Skeletal muscle satellite cell (primary cell): ENCODE data around the gene PLXND1.
"Not testable (repeated sequence)": the region's sequence is repeated elsewhere in the genome, so short reads cannot be mapped to it uniquely, and the experiment has no call there.

Experiments used
- H3K27me3 ChIP-seq: 2 replicates; pipeline ENCODE4 v1.7.0; 2013; ENCODE audit warnings: low read length; ENCODE audit not compliant: control insufficient read depth, insufficient read depth
- H3K36me3 ChIP-seq: 2 replicates; pipeline ENCODE4 v1.7.0; 2013; ENCODE audit warnings: mild to moderate bottlenecking, control low read depth, low read length; ENCODE audit not compliant: insufficient read depth
- H3K4me1 ChIP-seq: 2 replicates; pipeline ENCODE4 v1.7.0; 2013; ENCODE audit warnings: low read length; ENCODE audit not compliant: control insufficient read depth, insufficient read depth
- H3K4me2 ChIP-seq: 2 replicates; pipeline ENCODE4 v1.7.0; 2013; ENCODE audit warnings: mild to moderate bottlenecking, low read length
- H3K4me3 ChIP-seq: 2 replicates; pipeline ENCODE4 v1.7.0; 2013; ENCODE audit warnings: low read length
- H3K9ac ChIP-seq: 2 replicates; pipeline ENCODE4 v1.7.0; 2013; ENCODE audit warnings: mild to moderate bottlenecking, low read depth, low read length, moderate library complexity
- H3K9me3 ChIP-seq: replicated peaks from 2 replicates; pipeline ENCODE4 v1.7.0; 2013; ENCODE audit warnings: mild to moderate bottlenecking, control low read depth, low read length

PLXND1 gene

DNA sequence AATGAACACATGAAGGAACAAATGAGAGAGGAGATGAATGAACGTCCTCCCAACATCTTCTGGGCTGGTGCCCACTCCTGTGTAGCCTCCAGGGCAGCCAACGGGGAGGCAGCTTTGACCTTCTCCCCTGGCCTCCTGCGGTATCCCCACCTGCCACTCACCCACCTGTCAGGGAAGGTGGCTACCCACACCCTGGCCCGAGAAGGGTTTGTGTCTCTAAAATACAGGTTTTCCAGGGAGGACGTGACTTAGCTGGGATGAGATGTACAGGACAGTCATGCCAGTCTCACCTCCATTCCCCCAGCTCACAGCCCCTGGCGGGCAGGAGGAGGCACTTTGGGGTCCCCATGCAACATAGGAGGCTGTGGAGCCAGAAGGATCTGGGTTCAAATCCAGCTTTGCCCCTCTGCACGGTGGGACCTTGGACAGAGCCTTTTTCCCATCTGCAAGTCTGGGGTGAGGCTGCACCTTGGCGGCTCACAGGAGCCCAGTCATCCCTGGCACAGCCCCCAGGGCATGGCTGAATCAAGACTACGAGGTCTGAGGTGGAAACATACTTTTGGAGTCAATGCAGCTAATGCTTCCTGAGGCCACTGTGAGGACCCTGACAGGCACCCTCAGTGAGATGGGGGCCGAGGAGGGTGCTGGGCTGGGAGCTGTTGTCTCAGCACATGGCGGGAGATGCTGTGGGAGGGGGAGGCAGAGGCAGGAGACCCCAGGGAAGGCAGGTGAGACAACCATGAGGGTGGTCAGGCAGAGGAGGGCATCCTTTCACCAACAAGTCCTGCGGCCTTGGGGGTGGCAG is 11.1 kb upstream of the PLXND1 start:
- no peak overlapping the region for H3K4me3 ChIP-seq

DNA sequence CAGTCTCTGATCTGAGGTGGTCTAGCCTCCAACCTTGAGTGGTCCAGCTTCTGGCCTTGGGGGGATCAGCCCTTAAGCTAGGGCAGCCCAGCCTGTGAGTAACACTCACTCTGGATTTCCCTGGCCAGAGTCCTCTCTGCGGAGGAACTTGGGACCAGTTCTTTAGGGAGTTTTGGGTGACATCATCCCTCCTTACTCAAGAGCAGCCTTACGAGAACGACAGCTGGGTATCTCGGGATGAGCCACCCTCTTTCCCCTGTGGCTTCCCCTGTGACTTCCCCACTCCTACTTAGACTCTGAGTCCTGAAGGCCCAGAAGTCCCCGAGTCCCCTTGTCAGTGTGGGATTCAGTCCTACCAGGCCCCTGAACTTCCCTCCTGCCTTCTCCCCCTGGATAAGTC is 10.2 kb upstream of the PLXND1 start:
- H3K4me3 ChIP-seq, result no peak overlapping the region

More for the DNA sequence above, 11.1 kb upstream of the PLXND1 start:
- H3K36me3 ChIP-seq, result no peaks in the 10 kb centered on the region
- no peak overlapping the region for H3K9ac ChIP-seq
- H3K4me1 ChIP-seq, result peaks cover 26% of the 10 kb centered on the region
- no peaks in the 10 kb centered on the region for H3K9me3 ChIP-seq
- no peaks in the 10 kb centered on the region for H3K27me3 ChIP-seq
- H3K4me2 ChIP-seq, result no peak overlapping the region

DNA sequence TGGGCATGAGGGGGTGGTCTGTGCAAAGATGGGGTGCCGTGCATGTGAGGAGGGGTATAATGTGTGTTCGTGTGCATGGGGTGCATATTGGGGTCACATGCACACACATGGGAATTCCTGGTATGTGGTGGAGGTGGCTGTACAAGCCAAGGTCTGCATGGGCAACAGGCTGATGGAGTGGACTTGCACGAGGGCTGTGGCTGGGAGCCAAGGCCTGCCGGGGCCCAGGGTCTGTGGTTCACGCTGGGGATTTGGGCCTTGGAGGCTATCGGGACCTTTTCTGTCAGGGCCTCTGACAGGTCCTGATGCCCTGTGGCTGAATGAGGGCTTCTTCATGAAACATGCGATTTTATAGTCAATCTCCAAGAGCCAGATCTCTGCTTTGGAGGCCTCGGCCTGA is 9.8 kb upstream of the PLXND1 start:
- H3K27me3 ChIP-seq, result no peaks in the 10 kb centered on the region
- no peak overlapping the region for H3K4me3 ChIP-seq
- no peak overlapping the region for H3K4me2 ChIP-seq
- no peak overlapping the region for H3K9ac ChIP-seq
- H3K36me3 ChIP-seq, result no peaks in the 10 kb centered on the region
- H3K4me1 ChIP-seq, result peaks cover 32% of the 10 kb centered on the region
- no peaks in the 10 kb centered on the region for H3K9me3 ChIP-seq

More for the DNA sequence above, 10.2 kb upstream of the PLXND1 start:
- Histone ChIP-seq H3K9ac (peak overlapping the region; percentile 26), H3K9me3 (no peaks in the 10 kb centered on the region), H3K4me2 (no peak overlapping the region), H3K36me3 (no peaks in the 10 kb centered on the region), H3K4me1 (peaks cover 28% of the 10 kb centered on the region), H3K27me3 (no peaks in the 10 kb centered on the region)

DNA sequence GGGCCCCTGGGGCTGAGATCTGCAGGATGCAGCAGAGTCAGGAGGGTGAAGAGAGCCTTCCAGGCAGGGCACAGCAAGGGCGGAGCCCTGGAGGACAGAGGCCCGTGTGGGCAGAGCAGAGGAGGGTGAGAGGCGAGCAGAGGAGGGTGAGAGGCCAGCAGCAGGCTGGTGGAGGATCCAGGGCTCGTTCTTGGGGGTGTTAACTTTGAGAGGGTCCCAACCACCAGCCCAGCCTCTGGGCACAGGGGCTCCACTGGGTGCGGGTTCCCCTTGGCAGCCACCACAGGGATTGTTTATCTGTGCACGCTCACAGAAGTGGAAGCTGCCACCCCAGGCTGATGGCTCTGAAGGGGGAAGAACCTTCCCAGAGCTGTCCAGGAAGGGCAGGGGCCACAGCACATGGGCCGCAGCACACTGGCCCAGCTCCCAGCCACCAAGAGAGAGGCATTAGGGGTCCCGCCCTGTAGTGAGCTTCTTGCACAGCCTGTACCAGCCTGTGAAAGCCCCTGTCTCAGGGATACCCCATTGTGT is 9.3 kb upstream of the PLXND1 start:
- Histone ChIP-seq H3K4me3 (no peak overlapping the region), H3K9ac (no peak overlapping the region), H3K4me1 (peaks cover 35% of the 10 kb centered on the region), H3K9me3 (no peaks in the 10 kb centered on the region), H3K36me3 (no peaks in the 10 kb centered on the region), H3K27me3 (no peaks in the 10 kb centered on the region), H3K4me2 (no peak overlapping the region)

DNA sequence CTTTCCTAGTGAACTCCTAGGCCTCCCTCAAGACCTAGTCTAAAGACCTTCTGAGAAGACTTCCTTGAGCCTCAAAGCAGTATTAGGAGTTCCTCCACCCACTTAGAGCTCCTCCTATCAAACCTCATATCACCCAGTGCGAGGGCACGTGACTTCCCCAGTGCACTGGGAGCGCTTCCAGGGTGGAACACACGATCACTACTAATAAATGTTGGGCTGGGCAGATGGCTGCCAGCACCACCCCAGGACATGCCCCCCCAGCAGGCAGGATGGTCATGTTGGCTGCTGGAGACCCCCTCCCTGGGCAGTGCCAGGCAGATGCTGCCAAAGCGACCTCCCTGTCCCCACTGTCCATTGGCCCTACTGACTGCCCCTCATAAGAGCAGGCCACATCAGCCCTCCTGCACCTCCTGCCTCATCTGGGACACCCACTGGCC is 8.5 kb upstream of the PLXND1 start:
- Histone ChIP-seq H3K4me3 (no peak overlapping the region), H3K9me3 (no peaks in the 10 kb centered on the region), H3K4me1 (peaks cover 39% of the 10 kb centered on the region), H3K36me3 (no peaks in the 10 kb centered on the region), H3K9ac (no peak overlapping the region), H3K27me3 (no peaks in the 10 kb centered on the region), H3K4me2 (no peak overlapping the region)

DNA sequence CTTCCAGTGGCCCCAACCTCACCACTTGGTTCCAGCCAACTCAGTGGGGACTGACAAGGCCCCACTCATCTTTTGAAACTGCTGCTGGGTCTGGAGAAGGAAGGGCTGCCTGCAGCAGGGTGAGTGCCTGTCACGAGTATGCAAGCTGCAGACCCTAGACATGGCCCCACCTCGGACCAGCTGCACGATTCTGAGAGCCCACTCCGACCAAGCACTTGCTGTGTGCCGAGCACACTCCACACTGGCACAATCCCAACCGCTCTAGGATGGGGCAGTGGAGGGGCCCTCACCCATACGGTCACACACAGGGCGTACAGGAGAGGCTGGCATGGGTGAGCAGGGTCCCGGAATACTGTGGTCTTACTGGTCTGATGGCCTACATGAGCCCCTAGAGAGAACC is 8.0 kb upstream of the PLXND1 start:
- H3K27me3 ChIP-seq, result no peaks in the 10 kb centered on the region
- H3K4me2 ChIP-seq, result no peak overlapping the region
- H3K9ac ChIP-seq, result no peak overlapping the region
- no peaks in the 10 kb centered on the region for H3K36me3 ChIP-seq
- H3K4me3 ChIP-seq, result no peak overlapping the region
- peaks cover 44% of the 10 kb centered on the region for H3K4me1 ChIP-seq
- H3K9me3 ChIP-seq, result no peaks in the 10 kb centered on the region

DNA sequence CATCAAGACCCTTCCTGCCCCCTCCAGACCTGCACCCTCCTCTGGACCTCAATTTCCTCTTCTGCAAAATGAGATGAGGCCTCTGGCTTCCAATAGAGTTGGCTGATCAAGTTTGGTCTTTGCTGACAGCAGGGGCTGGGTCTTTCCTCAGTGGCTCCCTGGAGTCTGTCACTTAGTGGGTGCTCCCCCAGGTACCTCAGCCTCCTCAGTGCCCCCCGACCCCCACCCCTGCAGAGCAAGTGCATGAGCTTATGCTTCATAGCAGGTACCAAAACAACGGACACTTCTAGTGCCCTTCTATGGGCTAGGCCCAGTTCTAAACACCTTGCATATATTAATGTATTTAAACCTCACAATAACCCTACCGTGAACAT is 6.9 kb upstream of the PLXND1 start:
- Histone ChIP-seq H3K9me3 (no peaks in the 10 kb centered on the region), H3K27me3 (no peaks in the 10 kb centered on the region), H3K4me3 (no peak overlapping the region), H3K36me3 (no peaks in the 10 kb centered on the region), H3K4me2 (no peak overlapping the region), H3K4me1 (peaks cover 55% of the 10 kb centered on the region), H3K9ac (no peak overlapping the region)

DNA sequence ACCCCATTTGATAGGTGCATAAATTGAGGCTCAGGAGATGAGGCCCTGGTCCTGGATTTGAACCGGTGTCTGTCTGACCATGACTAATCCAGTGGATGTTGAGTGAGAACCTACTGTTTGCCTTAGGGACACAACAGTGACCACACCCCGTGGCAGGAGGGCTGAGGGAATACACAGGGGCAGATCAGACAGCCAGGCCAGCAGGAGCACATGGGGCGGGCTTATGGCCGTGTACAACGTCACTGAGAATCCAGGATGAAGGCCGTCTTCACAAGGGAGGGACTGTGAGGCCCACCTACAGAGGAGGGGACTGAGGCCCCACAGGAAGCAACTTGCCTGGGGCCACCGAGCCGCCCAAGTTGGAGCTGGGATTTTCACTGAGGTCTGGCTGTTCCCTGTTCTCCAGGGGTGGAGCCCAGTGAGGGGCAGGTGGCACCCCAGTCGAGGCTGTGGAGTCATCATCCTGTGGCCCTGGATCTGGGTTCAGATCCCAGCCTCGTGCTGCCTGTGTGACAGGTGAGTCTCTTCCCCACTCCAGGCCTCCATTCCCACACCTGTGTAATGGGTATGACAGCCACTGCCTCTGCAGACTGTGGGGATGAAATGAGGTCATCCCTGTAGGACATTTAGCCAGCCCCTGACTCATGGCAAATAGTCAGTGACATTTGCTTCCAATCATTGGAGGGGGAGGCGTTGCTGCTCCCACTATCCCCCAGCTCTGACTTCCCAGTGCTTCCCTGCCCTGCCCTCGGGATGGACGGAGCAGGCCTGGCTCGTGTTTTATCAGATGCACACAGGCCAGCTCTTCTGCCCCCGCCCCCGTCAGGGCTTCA is 6.3 kb upstream of the PLXND1 start:
- no peak overlapping the region for H3K9ac ChIP-seq
- no peak overlapping the region for H3K4me3 ChIP-seq
- peaks cover 61% of the 10 kb centered on the region for H3K4me1 ChIP-seq
- no peaks in the 10 kb centered on the region for H3K27me3 ChIP-seq
- no peaks in the 10 kb centered on the region for H3K9me3 ChIP-seq
- H3K36me3 ChIP-seq, result no peaks in the 10 kb centered on the region
- H3K4me2 ChIP-seq, result no peak overlapping the region

DNA sequence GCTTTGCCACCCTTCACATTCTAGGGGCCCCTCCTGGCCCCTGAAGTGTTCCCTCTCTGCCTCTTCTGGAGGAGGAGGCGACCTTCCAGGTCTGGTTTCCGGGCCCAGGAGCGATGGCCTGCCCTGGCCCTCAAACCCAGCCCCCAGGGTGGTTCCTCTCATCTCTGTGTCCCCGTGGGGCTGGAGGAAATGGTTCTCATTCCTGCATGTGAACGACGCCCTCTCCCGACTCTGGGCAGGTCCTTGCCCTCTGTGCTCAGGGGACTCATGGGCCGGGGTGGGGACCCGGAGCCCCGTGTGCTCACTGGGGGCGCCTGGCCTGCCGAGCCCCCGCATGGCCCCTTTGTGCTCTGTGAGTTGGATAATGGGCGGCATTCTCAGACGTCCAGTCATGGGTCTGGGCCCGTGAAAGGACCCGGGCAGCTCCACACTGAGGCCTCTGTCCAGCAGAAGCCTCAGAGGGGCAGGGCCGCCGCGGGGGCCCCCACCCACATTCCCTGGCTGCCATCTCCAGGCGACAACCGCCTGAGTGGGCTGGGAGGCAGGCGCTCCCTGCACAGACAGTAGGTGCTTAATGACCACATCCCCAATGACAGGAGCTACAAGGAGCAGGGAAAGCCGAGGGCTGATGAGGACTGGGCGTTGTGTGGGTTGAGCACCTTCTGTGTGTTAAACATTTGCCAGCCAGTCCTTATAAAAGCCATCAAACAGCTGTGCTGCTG is 5.5 kb upstream of the PLXND1 start:
- H3K9me3 ChIP-seq, result no peaks in the 10 kb centered on the region
- H3K27me3 ChIP-seq, result no peaks in the 10 kb centered on the region
- H3K4me1 ChIP-seq, result peaks cover 66% of the 10 kb centered on the region
- H3K36me3 ChIP-seq, result no peaks in the 10 kb centered on the region
- peak overlapping the region; percentile 62 for H3K9ac ChIP-seq
- H3K4me2 ChIP-seq, result peak overlapping the region; percentile 30
- H3K4me3 ChIP-seq, result no peak overlapping the region

DNA sequence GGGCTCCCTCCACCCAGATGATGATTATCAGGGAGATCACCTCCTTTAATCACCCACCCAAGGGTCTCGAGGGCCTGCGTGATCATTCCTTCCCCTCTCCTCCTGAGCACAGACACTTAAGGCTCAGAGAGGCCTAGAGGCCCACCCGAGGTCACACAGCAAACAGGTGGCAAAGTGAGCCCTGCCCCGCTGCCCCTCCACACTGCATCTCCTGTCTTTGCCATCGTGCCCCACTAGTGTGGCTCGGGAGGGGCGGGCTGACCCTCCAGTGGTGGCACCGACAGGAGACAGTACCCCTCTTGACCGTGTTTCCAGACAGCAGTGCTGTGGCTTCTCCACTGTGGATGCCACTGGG is 4.9 kb upstream of the PLXND1 start:
- no peaks in the 10 kb centered on the region for H3K9me3 ChIP-seq
- no peaks in the 10 kb centered on the region for H3K36me3 ChIP-seq
- H3K4me2 ChIP-seq, result peak overlapping the region; percentile 30
- peaks cover 63% of the 10 kb centered on the region for H3K4me1 ChIP-seq
- no peak overlapping the region for H3K4me3 ChIP-seq
- H3K9ac ChIP-seq, result peak overlapping the region; percentile 62
- no peaks in the 10 kb centered on the region for H3K27me3 ChIP-seq

DNA sequence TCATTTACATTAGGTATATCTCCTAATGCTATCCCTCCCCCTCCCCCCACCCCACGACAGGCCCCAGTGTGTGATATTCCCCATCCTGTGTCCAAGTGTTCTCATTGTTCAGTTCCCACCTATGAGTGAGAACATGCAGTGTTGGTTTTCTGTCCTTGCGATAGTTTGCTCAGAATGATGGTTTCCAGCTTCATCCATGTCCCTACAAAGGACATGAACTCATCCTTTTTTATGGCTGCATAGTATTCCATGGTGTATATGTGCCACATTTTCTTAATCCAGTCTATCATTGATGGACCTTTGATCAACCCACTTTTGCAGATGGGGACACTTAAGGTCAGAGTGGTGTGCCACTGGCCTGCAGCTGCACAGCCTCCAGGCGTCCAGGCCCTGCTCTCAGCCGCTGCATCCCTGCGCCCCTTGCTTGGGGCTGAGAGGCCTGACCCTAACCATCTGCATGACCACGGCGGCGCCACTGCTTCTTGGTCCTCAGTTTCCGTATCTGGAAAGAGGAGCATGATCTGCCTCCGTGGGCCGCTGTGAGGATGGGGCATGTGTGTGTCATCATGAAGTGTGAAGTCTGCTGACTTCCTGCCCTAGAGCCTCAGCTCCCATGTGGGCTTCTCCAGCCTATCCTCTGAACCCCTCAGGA is 4.4 kb upstream of the PLXND1 start:
- not testable (repeated sequence) for H3K9me3 ChIP-seq, H3K9ac ChIP-seq, H3K36me3 ChIP-seq, H3K27me3 ChIP-seq, H3K4me3 ChIP-seq, H3K4me2 ChIP-seq
- H3K4me1 ChIP-seq, result peaks cover 58% of the 10 kb centered on the region
